DMS53 treated with DMSO at 0.1 percent for 48 hours (cell line): ENCODE results near the gene OR2T5.
"Not testable (repeated sequence)": the region's sequence is repeated elsewhere in the genome, so short reads cannot be mapped to it uniquely, and the experiment has no call there.

Experiments used
- DNase-seq: peaks from one replicate; lab custom pipeline; 2025; ENCODE audit not compliant: unreplicated experiment; lab: John Stamatoyannopoulos, UW

The OR2T5 gene

DNA sequence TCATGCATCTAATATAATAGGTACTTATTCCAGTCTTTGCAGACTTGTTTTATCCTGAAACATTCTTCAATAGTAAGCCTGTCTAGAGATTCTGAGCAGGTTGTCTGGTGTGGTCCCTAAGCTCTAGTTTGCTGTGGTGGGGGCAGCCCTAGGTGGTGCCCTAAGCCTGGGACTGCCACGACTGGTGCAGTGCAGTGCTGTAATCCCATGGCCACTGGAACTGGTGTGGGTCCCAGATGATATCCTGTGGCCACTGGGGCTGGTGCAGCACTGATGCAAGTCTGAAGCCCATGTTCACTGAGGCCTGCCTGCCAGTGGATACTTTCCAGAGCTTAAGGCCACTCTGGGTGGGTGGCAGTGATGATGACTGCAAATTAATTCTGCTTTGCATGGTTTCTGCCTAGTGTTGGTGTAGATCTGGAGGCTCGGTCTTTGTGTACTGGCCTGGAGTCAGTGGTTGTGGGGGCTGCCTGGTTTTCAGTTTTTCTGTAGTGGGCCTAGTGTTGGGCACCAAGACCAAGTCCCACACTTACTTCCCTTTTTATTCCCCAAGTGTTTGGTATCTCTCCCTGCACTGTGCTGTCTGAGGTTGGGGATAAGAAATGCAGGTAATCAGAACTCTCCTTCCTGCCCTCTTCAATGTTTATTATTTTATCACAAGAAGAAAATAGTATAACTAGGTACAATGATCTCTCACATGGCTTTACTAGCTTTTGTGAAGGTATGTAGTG lies 12.1 kb downstream of the OR2T5 start:
- DNase-seq, result not testable (repeated sequence)

DNA sequence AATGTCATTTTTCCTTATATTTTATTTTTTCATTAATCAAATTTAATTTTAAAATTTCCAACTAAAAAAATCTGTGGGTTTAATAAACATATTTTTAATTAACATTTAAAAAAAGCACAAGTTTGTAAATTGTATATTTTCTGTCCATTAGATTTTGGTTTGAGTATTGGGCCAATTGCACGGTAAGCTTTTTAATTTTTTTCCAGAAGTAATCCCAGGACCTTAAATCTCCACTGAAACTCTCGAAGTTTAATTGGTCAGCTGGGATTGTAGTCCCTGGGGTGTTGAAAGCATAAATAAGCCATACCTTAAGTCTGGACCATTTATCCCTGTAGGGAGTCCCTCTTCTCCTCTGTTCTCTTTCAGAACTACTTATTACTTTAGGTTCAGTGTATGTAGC lies 19.4 kb downstream of the OR2T5 start, which contains the start of gene OR2G6:
Gene OR2G6 (plus strand): TSS at position 301 of the 400 bp plus-strand sequence. CDS start 13,574 bp downstream, outside the sequence.
- DNase-seq, result not testable (repeated sequence)

DNA sequence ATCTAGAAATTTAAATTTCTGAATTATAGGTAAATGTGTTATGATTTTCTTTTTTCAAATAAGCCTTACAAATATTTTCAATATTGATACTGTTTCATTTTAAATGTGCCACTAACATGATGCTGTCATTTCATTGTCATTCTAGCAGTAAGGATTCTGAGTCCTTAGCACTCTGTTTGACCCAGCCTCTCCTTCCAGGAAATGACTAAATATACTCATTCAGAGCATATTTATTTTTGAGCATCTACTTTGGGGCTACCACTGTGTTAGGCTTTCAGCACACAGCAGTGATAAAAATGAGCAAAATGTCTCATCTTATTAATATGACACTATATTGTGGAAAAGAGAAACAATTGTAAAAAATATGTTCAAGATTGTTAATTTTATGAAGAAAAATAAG lies 21.8 kb downstream of the OR2T5 start:
- DNase-seq, result not testable (repeated sequence)

DNA sequence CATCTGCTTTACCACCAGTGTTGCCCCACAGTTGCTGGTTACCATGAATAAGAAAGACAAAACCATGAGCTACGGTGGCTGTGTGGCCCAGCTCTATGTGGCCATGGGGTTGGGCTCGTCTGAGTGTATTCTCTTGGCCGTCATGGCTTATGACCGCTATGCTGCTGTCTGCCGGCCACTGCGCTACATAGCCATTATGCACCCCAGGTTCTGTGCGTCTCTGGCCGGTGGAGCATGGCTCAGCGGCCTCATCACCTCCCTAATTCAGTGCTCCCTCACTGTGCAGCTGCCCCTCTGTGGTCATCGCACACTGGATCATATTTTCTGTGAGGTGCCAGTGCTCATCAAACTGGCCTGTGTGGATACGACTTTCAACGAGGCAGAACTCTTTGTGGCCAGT lies 33.5 kb downstream of the OR2T5 start:
- no peak for DNase-seq

DNA sequence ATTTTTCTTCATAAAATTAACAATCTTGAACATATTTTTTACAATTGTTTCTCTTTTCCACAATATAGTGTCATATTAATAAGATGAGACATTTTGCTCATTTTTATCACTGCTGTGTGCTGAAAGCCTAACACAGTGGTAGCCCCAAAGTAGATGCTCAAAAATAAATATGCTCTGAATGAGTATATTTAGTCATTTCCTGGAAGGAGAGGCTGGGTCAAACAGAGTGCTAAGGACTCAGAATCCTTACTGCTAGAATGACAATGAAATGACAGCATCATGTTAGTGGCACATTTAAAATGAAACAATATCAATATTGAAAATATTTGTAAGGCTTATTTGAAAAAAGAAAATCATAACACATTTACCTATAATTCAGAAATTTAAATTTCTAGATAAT lies 49.1 kb downstream of the OR2T5 start:
- DNase-seq, result not testable (repeated sequence)
